Measurements from ENCODE around the gene CCDC88C.

CCDC88C gene

GRCh38 chr14:91238661-91239060, 179.0 kb downstream of the CCDC88C start:
- no peaks in the 10 kb centered on the region for H3K79me2 ChIP-seq (ENCODE audit: insufficient read depth, low read depth)
- H3K4me2 ChIP-seq = no peak overlapping the region
- no peak overlapping the region for H3K27ac ChIP-seq
- H3K9ac ChIP-seq = no peak overlapping the region
- peaks cover 16% of the 10 kb centered on the region for H3K4me1 ChIP-seq (ENCODE audit: low read depth, poor library complexity, severe bottlenecking)
- H3K36me3 ChIP-seq (ENCODE audit: insufficient read depth) = no peaks in the 10 kb centered on the region
- H3K4me3 ChIP-seq (IDR thresholded peaks at IDR 0.05; ENCODE audit: insufficient read depth, low read depth, low read length) = no peak overlapping the region
- TF ChIP-seq CTCF (conservative IDR thresholded peaks at IDR 0.05; ENCODE audit: low read depth, low read length) = no peak
- H3K27me3 ChIP-seq (ENCODE audit: insufficient read depth, low read depth) = no peaks in the 10 kb centered on the region
- H2AFZ ChIP-seq (ENCODE audit: low read depth) = no peak overlapping the region
- no peaks in the 10 kb centered on the region for H4K20me1 ChIP-seq (ENCODE audit: insufficient read depth)

GRCh38 chr14:91238085-91238484, 179.5 kb downstream of the CCDC88C start:
- no peak overlapping the region for H3K9ac ChIP-seq

GRCh38 chr14:91237219-91237618, 180.4 kb downstream of the CCDC88C start:
- no peak overlapping the region for H3K27ac ChIP-seq
- TF ChIP-seq CTCF (conservative IDR thresholded peaks at IDR 0.05; ENCODE audit: low read depth, low read length) = no peak
- H3K4me2 ChIP-seq = no peak overlapping the region
- H3K4me1 ChIP-seq (ENCODE audit: low read depth, poor library complexity, severe bottlenecking) = peaks cover 5% of the 10 kb centered on the region
- H3K4me3 ChIP-seq (IDR thresholded peaks at IDR 0.05; ENCODE audit: insufficient read depth, low read depth, low read length) = no peak overlapping the region
- no peaks in the 10 kb centered on the region for H4K20me1 ChIP-seq (ENCODE audit: insufficient read depth)
- no peak overlapping the region for H2AFZ ChIP-seq (ENCODE audit: low read depth)
- H3K9ac ChIP-seq = no peak overlapping the region
- H3K36me3 ChIP-seq (ENCODE audit: insufficient read depth) = no peaks in the 10 kb centered on the region
- H3K79me2 ChIP-seq (ENCODE audit: insufficient read depth, low read depth) = no peaks in the 10 kb centered on the region
- H3K27me3 ChIP-seq (ENCODE audit: insufficient read depth, low read depth) = no peaks in the 10 kb centered on the region

More at GRCh38 chr14:91238085-91238484, 179.5 kb downstream of the CCDC88C start:
- H3K4me3 ChIP-seq (IDR thresholded peaks at IDR 0.05; ENCODE audit: insufficient read depth, low read depth, low read length) = no peak overlapping the region
- H3K79me2 ChIP-seq (ENCODE audit: insufficient read depth, low read depth) = no peaks in the 10 kb centered on the region
- H3K4me2 ChIP-seq = no peak overlapping the region
- no peaks in the 10 kb centered on the region for H3K36me3 ChIP-seq (ENCODE audit: insufficient read depth)
- no peak overlapping the region for H3K27ac ChIP-seq
- H2AFZ ChIP-seq (ENCODE audit: low read depth) = no peak overlapping the region
- no peak for TF ChIP-seq CTCF (conservative IDR thresholded peaks at IDR 0.05; ENCODE audit: low read depth, low read length)
- H3K27me3 ChIP-seq (ENCODE audit: insufficient read depth, low read depth) = no peaks in the 10 kb centered on the region
- H3K4me1 ChIP-seq (ENCODE audit: low read depth, poor library complexity, severe bottlenecking) = peaks cover 10% of the 10 kb centered on the region
- H4K20me1 ChIP-seq (ENCODE audit: insufficient read depth) = no peaks in the 10 kb centered on the region

GRCh38 chr14:91235841-91236240, 181.8 kb downstream of the CCDC88C start:
- TF ChIP-seq CTCF (conservative IDR thresholded peaks at IDR 0.05; ENCODE audit: low read depth, low read length) = no peak
- Histone ChIP-seq H3K27ac (no peak overlapping the region), H3K36me3 (ENCODE audit: insufficient read depth) (no peaks in the 10 kb centered on the region), H3K9ac (no peak overlapping the region), H2AFZ (ENCODE audit: low read depth) (no peak overlapping the region), H3K4me1 (ENCODE audit: low read depth, poor library complexity, severe bottlenecking) (peaks cover 5% of the 10 kb centered on the region), H3K27me3 (ENCODE audit: insufficient read depth, low read depth) (no peaks in the 10 kb centered on the region), H4K20me1 (ENCODE audit: insufficient read depth) (no peaks in the 10 kb centered on the region), H3K4me2 (no peak overlapping the region), H3K4me3 (IDR thresholded peaks at IDR 0.05; ENCODE audit: insufficient read depth, low read depth, low read length) (no peak overlapping the region), H3K79me2 (ENCODE audit: insufficient read depth, low read depth) (no peaks in the 10 kb centered on the region)

GRCh38 chr14:91234791-91235114, 182.9 kb downstream of the CCDC88C start:
- H3K36me3 ChIP-seq (ENCODE audit: insufficient read depth) = no peaks in the 10 kb centered on the region
- no peak overlapping the region for H2AFZ ChIP-seq (ENCODE audit: low read depth)
- no peak overlapping the region for H3K27ac ChIP-seq
- H3K4me1 ChIP-seq (ENCODE audit: low read depth, poor library complexity, severe bottlenecking) = peaks cover 16% of the 10 kb centered on the region
- no peak overlapping the region for H3K4me2 ChIP-seq
- no peaks in the 10 kb centered on the region for H4K20me1 ChIP-seq (ENCODE audit: insufficient read depth)
- H3K27me3 ChIP-seq (ENCODE audit: insufficient read depth, low read depth) = no peaks in the 10 kb centered on the region
- H3K79me2 ChIP-seq (ENCODE audit: insufficient read depth, low read depth) = no peaks in the 10 kb centered on the region
- no peak for TF ChIP-seq CTCF (conservative IDR thresholded peaks at IDR 0.05; ENCODE audit: low read depth, low read length)
- H3K9ac ChIP-seq = no peak overlapping the region
- no peak overlapping the region for H3K4me3 ChIP-seq (IDR thresholded peaks at IDR 0.05; ENCODE audit: insufficient read depth, low read depth, low read length)

All from KMS-11 (cell line).